HG02623 (cell line): ENCODE results near the gene SRRD.
"Not testable (repeated sequence)": the region's sequence is repeated elsewhere in the genome, so short reads cannot be mapped to it uniquely, and the experiment has no call there.

Source experiments
- ATAC-seq: cut with Tn5 transposase; IDR thresholded peaks from one replicate; pipeline ENCODE4 v1.9.1; 2021; ENCODE audit warnings: moderate library complexity; ENCODE audit not compliant: unreplicated experiment

SRRD gene, protein sequence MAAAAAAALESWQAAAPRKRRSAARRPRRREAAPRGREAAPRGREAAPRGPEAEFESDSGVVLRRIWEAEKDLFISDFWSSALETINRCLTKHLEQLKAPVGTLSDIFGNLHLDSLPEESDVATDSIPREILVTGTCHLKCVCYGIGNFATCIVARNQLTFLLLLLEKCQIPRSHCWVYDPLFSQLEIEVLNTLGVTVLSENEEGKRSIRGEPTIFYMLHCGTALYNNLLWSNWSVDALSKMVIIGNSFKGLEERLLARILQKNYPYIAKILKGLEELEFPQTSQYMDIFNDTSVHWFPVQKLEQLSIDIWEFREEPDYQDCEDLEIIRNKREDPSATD

DNA sequence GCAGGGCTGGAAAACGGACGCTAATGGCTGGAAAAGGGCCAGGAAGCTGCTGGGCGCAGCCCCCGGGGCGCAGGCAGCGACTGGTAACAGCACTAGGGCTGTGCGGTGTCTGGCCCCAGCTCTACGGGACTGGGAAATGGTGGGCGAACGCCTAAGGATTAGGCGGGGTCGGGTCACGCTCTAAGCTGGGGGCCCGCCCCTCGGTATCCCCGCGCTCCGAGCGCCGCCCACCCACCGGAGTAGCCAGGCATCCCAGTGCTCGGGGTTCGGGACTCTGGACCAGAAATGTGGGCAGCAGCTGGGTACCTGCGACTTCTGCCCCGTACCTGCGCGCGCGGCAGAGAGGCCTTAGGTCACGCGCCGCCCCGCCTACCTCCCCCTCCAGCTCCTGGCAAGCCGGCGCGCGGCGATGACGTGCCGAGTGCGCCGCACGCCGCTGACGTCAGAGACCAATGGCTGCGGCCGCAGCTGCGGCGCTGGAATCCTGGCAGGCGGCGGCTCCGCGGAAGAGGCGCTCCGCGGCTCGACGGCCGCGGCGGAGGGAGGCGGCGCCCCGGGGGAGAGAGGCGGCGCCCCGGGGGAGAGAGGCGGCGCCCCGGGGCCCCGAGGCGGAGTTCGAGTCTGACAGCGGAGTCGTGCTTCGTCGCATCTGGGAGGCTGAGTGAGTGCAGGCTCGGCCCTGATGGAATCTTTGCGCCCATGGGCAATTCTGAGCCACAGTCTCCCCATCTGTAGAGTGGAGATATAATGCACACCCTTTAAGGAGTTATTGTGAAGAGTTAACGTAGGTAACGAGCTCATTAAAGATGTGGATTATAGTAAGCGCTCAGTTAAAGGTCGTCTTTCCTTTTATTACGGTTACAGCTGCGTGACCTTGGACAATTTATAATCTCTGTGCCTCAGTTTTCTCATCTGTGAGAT, at the start of gene SRRD, which contains the start of gene HPS4:
TSS of gene SRRD (plus strand) at position 439 of the 921 bp plus-strand sequence. CDS start at position 453, 14 bp downstream.
TSS of gene HPS4 (minus strand) at position 345 of the 921 bp plus-strand sequence. CDS start 2,021 bp downstream, outside the sequence.
- ATAC-seq, result peak; percentile 67

DNA sequence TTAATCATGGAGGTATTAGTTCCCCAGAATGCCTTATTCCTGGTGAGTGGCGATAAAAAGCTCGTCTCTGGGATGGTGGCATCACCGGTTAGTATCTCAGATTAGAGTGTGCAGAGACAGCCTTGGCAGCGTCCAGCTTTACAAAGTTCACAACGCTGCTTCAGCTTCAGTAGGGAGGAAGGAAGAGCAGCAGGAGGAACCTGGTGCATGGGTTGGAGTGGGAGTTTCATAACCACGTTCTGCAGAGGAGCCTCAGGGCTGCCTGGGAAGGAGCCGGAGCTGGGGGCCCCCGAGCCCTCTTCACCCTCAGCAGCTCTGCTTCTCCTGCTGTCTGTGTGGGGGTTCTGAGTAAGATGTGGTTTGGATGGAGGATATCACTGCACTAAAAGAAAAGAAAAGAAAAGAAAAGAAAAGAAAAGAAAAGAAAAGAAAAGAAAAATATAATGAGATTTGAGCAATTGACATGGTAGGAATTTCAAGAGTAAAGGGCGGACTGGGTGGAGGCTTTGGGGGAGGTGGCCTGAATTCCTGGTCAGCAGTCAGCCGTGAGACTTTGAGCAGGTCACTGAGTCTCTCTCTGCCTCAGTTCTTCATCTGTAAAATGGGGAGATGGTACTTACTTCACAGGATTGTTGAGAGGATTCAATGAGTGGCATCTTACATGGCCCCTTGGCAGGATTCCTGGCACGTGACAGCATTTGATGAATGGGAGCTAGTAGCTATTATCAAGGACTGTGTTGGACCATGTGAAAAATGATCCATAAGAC, 48.2 kb upstream of the SRRD start:
- ATAC-seq, result no peak

DNA sequence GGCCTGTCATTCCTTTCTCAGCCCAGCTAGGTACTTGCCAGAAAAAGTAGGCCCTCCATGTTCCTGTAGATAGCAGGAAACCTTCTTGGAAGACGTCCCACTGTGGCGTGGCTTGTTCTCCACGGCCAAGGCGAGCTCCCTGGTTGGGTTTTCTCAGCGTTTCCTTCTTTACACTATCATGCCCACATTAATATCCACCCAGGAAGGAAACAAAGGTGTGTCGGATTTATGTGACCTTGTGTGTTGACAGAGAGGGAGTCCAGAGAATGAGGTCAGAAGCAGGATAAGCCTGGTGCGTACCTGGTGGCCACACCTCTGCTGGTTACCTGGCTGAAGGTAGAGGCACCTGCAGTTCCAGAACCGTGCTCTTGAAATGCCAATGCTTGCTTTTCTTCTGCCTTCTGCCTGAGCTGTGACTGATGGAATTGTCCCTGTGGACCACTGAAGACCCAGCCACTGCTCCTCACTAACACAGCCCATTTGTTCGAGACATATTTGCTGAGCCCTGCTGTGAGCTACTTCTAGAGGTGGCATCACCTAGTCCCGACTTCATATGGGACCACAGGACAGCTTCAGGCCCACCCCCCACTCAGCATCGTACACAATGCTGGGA, 46.7 kb upstream of the SRRD start:
- ATAC-seq, result no peak

DNA sequence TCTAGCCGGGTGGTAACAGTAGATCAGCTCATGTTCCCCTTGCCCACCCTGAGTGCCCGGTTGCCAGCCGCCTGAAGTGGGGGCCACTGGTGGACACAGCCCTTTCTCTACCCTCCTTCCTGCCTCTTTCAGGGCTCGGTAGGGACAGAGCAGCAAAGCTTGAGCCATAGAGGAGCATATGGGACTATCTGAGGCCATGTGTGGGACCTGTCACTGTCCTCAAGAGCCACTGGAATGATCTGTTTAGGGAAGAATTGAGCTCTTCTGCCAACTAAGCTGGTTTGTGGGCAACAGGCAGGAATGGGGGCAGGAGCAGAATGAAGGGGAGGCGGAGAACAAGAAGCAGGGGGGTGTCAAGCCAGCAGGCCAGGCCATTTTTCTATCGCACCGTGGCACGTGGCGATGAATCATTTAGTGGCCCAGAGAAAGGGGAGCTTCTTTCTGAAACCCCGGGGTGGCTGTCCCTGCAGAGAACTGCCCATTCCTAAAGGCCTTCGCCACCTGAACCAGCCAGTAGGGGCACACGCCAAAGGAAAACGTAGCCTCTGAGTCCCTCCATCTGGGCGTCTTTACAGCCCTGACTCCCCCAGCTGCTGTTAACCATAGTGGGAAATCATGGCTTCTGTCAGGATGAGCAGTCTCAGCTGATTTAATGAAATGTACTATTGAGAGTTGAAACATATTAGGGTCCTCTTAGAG, 45.8 kb upstream of the SRRD start:
- ATAC-seq, result no peak

DNA sequence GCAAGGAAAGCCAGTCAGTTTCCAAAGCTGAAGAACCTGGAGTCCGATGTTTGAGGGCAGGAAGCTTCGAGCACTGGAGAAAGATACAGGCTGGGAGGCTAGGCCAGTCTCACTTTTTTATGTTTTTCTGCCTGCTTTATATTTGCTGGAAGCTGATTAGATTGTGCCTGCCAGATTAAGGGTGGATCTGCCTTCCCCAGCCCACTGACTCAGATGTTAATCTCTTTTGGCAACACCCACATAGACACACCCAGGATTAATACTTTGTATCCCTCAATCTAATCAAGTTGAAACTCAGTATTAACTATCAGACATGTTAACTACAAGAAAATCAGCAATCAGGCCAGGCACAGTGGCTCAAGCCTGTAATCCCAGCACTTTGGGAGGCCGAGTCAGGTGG, 44.9 kb upstream of the SRRD start:
- not testable (repeated sequence) for ATAC-seq

DNA sequence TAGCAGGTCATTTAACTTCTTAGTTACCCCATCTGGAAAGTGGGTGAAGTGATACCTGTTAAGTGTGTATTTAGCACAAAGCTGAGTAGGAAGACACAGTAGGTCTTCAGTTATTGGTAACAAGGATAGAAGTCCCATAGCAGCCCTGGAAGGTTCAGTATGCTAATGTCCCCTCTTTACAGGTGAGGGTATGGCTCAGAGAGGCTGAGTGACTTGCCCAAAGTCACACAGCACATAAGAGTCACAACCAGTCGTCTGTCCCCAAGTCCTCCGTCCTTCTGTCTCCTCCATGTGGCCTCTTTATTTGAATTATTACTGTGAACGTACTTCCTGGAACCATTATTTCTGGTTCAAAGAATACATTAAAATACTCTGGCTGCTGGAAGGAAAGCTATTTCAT, 44.1 kb upstream of the SRRD start:
- ATAC-seq, result no peak

DNA sequence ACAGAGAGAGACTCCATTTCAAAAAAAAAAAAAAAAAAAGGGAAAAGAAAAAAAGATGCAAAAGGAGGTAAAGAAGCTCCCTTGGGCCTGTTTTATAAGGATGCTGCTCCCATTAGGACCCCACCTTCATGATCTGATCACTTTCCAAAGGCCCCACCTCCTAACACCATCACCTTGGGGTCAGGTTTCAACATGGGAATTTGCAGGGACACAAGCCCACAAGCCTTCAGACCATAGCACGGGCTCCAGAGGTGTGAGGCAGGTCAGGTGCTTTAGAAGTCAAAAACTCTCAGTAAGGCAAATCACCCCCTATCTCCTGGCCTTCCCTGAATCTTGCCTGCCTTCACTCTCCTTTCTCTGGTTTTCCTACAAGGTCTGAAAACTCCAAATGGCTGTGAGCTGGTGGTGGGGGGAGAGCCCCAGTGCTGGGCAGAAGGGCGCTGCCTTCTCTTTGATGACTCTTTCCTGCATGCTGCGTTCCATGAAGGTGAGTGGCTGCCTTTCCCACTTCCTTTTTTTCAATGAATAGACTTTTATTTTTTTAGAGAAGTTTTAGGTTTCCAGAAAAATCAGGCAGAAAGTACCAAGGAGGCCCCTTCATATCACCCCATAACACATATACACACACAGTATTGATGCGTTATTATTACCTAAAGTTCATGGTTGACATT, 41.5 kb upstream of the SRRD start:
- no peak for ATAC-seq

DNA sequence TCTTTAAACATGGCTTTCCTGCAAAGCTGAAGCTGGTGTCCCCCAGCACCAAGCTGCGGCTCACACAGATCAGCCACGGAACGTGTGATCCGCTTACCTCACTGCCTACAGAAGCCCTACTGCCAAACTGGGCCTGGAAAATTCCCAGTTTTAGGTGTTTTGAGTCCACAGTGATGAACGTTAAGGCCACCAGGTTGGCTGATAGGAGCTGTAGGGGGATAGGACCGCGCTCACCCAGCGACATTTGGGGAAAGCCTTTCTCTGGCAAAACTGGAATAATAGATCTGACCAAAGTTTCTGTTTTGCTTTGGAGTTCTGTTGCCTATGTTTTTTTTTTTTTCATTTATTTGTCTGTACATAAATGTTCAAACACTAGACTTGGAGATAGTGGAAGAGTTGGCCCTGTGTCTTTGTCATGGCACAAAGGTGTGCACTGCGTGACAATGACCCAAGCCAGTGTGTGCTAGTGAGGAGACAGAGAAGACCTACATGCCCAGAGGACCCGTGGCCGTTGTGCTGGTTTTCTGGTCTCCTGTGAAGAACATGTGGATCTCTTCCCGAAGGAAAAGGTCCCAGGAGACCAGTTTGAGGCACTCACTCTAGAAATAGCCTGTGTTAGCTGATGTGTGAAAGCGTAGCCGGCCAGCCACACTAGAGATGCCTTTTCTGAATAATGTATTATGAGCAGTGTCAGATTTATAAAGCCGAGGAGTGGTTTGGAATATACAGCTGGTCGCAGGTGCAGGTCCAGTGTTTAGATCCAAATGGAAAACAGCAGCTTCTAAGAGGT, 39.6 kb upstream of the SRRD start:
- no peak for ATAC-seq

DNA sequence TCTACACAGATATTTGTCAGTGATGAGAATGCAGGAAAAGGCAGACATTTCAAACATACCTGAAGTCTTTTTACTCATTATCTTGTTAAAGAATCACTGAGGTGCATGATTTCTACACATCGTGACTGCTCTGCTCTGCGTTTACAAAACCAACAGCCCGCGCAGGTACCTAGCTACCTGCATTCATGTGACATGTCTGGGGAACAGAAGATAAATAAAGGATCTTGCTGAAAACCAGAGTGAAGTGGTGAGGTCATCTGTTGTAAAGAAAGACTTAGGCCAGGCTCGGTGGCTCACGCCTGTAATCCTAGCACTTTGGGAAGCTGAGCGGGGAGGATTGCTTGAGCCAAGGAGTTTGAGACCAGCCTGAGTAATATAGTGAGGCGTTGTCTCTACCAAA, 38.9 kb upstream of the SRRD start:
- ATAC-seq, result no peak

DNA sequence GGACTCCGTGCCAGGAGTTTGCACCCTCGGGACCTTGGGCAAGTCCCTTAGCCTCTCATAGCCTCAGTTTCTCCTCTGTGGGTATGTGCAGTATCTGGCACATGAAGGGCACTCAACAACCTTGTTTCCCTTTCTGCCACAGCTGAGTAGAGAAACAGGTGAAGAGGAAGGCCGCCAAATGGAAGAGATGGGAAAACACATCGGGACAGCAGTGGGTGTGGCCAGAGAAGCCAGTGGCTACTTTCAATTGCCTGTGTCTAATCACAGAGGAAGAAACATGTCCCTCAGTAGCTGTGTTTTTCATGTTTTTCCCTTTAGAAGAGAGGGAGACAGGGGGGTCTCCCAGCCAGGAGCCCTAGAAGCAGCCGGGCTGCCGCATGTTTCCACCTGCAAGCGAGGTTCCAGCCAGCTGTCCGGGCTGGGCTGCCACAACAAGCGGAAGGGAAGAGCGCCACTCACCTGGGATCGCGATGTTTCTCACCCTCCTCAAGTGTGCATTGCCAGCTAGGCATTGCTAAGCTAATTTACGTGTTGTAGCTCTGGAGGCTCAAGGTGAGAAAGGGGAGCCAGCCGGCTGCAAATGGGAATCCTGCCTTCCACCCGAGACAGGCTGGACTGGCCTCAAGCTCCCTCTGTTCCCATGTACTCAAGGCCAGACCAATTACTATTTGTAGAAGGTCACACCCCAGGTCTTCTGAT, 38.0 kb upstream of the SRRD start:
- no peak for ATAC-seq

DNA sequence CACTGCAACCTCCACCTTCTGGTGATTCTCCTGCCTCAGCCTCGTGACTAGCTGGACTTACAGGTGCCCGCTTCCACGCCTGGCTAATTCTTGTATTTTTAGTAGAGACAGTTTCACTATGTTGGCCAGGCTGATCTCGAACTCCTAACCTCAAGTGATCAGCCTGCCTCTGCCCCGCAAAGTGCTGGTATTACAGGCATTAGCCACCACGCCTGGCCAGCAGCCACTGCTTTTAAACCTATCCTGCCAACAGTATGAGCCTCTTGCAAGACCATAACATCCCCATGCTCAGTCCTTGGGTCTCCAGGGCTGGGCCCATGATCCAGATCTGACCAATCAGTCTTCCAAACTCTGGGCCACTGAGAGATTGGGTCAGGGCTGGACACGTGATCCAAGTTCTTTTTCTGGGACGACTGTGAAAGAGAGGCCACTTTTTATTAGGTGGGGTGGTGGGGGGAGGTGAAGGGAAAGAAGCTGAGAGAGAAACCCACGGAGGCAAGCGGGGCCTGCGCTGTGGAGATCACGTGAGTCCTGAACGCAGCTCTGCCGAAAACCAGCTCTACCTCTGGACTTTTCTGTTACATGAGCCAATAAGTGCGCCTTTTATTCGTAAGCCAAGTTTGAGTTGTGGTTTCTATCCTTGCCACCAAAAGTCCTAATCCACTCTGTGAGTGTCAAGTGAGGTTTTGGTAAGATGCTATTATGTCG, 36.7 kb upstream of the SRRD start:
- ATAC-seq, result no peak

DNA sequence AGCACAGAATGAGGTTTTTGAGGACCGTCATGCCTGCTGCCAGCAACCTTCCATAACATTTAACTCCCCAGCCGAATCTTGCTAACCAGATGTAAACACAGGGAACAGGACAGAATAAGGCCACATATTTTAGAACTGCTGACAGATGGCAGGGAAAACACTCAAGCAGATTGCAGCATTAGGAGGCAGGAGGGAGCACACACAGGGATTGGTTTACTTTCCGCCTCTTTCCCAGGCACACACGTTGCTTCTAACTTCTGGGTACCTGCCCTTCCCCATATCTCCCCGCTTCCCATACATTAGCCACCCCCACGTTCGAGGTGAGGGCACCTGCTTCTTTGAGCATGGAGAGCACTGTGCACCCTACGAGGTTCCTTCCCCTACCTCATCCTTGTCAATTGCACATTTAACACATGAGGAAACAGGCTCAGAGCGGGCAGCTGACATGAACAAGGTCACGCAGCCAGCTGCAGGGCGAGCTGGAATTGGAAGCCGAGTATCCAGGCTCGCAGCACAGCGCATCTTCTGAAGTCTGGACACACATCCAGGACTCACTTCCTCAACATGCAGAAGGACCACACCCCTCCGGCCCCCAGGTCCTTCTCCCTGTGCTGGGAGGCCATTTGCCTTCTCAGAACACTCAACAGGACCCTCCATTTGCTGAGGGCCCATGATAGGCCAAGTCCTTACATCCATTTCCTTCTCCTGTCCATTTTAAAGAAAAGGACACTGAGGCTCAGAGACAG, 35.9 kb upstream of the SRRD start:
- ATAC-seq, result no peak

DNA sequence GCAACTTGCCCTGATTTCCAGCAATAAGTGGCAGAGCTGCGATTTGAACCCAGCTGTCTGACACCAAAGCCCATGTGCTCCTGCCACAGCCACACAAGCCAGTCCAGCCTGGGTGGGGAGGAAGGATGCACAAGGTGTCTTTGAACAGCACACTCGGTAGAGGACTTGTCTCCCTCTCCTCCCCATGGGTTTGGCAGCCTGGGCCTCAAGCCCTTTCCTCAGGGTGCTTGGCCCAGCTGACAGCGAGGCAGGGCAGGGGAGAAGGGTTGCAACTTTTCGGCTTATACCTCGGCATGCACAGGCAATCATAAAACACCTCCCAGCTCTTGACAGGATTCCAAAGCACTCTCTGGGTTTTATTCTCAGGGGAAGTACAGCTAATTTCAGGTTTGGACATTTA, 35.3 kb upstream of the SRRD start:
- no peak for ATAC-seq

DNA sequence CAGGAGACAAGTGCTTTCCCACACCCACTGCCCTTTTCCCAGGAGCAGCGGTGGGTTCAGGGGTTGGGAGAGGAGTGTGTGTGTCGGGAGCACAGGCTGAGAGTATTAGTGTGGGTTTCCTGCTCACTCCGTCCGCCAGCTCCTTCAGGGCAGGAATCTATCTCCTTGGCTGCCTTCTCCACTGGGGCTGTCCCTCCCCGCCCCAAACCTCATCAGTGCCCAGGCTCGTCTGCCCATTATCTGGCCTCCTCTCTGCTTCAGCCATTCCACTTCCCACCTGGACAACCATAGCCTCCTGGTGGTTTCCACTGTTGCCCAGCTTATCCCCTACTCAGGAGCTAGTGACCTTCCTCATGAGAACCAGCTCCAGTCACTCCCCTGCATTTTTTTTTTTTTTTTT, 34.7 kb upstream of the SRRD start:
- ATAC-seq, result no peak

DNA sequence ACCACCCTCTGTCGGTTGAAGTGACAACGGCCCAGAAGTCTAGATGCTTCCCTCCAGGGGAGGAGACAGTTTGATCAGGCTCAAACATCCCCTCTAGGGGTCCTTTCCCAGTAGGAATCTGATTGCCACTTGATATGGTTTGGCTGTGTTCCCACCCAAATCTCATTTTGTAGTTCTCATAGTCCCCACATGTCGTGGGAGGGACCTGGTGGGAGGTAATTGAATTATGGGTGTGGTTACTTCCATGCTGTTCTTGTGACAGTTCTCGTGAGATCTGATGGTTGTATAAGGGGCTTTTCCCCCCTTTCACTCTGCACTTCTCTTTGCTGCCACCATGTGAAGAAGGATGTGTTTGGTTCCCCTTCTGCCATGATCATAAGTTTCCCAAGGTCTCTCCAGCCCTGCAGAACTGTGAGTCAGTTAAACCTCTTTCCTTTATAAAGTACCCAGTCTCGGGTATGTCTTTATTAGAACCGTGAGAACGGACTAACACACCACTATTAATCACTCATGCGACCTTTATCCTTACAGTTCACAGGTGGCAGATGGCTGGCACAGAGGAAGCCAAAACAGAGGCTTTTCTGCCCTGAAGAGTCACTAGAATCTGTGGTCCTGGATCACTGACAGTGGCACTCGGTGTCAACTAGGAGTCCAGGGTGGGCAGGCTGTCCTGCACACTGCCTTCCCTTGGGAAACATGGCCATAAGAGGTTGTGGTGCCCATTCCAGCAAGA, 33.1 kb upstream of the SRRD start:
- no peak for ATAC-seq
